ENCODE results near the gene LRBA. TPM values are rescaled to one million over a fixed set of nuclear protein-coding genes. Genes with fewer than 3 reads are reported as not detected.
"Not testable (repeated sequence)": the region's sequence is repeated elsewhere in the genome, so short reads cannot be mapped to it uniquely, and the experiment has no call there.

Gene LRBA
- total RNA-seq, 1 experiment from 2014 or later: 23.0 TPM

DNA sequence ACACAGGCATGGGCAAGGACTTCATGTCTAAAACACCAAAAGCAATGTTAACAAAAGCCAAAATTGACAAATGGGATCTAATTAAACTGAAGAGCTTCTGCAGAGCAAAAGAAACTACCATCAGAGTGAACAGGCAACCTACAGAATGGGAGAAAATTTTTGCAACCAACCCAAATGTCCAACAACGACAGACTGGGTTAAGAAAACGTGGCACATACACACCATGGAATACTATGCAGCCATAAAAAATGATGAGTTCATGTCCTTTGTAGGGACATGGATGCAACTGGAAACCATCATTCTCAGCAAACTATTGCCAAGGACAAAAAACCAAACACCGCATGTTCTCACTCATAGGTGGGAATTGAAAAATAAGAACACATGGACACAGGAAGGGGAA is 507.4 kb downstream of the LRBA start:
- DNase-seq (ENCODE audit: low read depth): not testable (repeated sequence)

- DNase-seq (ENCODE audit: low read depth): no peak
Observed at GRCh38 chr4:150501983-150502382, 513.1 kb downstream of the LRBA start.

DNA sequence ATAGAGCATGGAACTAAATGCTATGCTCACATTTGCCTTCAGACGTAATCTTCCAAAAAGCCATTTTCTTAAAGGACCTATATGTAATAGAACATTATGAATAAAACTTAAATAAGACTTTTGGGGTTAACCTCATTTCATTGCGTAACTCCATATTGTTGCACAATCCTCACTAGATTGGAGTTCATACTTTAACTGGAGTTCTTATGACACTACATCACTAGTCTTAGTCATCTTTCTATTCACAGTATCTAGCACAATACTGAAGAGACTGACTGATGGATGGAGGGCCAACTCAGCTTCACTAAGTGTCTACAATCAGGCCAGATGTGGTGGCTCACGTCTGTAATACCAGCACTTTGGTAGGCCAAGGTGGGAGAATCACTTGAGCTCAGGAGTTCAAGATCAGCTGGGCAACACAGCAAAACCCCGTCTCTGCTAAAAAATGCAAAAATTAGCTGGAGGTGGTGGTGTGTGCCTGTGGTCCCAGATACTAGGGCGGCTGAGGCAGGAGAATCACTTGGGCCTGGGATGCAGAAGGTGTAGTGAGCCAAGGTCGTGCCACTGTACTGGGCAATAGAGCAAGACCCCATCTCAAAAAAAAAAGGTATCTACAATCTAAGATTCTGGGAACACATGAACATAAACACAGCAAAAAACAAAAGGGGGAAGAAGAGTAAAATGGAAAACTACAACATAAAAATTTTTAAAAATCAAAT is 513.9 kb downstream of the LRBA start:
- DNase-seq (ENCODE audit: low read depth): peak; percentile 72

DNA sequence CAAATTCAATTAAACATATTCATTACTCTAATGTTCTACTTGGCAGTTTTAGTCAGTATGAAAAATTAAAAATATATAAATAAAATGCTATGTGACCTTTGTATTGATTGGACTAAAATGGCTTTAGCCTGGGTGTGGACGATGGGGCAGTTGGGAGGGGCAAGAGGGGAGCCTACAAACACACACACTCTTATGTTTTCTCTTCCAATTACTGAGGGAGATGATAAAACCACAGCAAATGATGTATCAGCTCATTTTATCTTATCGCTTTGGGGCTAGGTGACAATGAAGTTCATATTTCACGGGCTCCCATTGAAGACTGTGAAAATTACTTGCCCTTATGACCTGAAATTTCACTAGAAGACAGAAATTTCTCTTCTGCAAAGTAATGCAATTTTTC is 517.5 kb downstream of the LRBA start:
- DNase-seq (ENCODE audit: low read depth): no peak

DNA sequence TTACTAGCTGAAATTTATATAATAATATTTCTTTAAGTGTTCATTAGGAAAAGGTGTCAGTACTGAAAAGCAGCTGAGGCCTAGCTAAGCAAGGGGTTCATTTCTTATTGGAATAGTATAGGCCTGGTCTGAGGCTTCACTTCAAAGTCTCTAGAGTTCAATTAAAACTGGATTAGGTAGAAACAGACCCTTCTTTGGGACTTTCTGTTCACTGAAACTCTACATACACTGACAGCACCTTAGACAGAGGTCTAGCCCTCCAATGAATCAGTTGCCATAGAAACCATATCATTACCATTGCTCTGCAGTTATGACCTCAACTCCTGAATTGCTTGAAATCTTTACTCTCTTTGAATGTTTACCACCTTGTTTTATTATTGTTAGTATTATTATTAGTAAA is 519.5 kb downstream of the LRBA start:
- DNase-seq (ENCODE audit: low read depth): no peak

DNA sequence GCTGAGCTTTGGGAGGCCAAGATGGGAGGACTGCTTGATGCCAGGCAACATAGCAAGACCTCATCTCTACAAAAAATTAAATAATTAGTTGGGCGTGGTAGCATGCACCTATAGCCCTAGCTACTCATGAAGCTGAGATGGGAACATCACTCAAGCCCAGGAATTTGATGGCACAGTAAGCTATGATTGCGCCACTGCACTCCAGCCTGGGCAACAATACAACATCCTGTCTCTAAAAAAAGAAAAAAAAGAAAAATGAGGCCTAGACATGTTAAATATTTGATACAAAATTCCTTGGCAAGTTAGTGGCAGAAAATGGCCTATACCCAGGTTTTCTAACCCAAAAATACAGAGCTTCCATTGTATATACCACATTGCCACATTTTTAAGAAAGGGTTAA is 521.2 kb downstream of the LRBA start:
- DNase-seq (ENCODE audit: low read depth): peak; percentile 53

DNA sequence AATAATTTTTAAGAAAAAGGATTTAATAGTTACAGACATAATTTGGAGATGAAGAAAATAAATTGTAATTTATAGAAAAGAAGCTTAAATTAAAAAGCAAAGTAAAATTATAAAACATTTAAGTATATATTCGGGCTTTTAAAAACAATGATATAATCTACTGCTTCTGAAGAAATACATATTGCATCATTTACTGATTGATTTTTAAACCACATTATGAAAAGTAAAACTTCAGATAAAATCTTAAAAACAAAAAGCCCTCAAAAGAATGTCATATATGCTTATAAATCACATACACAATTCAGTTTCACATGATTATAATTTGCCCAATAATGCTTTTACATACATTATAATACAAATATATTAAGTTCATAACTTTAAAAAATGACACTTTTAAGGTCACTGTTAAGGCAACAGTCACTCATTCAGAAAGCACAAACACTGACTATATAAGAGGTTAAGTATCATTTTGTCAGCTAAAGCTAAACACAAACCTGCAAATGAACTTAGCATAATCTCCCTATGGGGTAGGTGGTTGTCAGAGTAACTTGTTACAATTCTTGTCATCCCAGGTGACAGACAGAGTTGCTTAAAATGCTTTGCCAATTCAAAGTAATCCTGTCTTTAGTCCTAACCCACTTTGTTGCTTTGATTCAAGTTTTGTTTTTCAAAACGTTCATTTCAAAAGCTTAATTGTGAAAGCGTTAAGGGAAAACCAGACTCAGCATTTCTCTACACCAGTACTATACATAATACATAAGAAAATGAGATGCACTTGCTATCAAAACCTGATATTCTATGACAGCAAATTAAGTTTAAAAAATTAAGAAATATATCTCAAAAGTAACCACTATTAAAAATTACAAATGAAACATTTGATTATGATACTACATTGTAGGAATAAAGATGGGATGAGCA is 523.7 kb downstream of the LRBA start:
- no peak for DNase-seq (ENCODE audit: low read depth)

GRCh38 chr4:150482581-150482980 is 532.5 kb downstream of the LRBA start:
- DNase-seq (ENCODE audit: low read depth): no peak

- no peak for DNase-seq (ENCODE audit: low read depth)
Observed at GRCh38 chr4:150479657-150480056, 535.4 kb downstream of the LRBA start.

- DNase-seq (ENCODE audit: low read depth): no peak
Observed at GRCh38 chr4:150477869-150478268, 537.2 kb downstream of the LRBA start.

DNA sequence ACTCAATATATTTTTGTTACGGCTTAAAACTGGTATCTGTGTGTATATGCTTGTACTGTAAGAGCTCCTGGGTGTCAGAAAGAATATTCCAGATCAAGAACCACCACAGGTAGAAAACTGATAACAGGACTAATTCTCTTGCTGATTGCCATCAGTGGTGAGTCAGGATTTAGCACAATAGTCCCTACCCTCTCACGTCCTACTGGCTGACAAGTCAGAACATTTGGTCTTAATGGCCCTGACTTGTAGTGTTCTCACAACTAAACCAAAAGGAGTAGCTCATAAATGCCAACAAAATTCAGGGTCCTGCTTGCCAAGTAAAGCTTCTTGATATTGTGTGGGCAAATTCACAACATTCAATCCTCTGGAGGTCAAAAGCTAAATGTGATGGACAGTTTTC is 538.3 kb downstream of the LRBA start:
- DNase-seq (ENCODE audit: low read depth): no peak

DNA sequence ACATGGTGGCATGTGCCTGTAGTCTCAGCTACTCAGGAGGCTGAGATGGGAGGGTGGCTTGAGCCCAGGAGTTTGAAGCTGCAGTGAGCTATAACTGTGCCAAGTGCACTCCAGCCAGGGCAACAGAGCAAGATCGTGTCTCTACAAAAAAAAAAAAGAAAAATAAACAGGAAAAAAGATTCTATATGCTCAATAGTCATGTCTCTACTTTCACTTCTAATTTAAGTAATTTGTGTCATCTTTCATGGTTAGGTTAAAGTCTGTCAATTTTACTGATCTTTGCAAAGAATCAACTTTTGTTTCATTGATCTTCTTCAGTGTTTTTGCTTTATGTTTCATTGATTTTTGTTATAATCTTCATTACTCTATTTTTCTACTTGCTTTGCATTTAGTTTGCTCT is 539.3 kb downstream of the LRBA start:
- no peak for DNase-seq (ENCODE audit: low read depth)

DNA sequence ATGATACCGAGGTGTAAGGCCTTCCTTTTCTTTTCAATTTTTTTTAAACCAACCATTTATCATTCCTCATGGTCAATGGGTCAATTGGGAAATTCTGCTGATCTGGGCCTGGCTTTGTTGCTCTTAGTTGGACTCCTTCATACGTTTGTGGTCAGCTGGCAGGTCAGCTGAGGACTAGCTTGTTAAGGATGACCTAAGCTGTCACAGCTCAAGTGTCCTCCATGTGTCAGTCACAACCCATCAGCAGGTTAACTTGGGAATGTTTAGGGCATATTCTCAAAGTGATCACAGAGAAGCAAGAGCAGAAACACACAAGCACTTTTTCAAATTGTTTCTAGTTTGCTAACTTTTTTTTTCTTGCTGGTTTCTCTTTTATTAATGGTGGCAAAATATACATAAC is 550.6 kb downstream of the LRBA start:
- no peak for DNase-seq (ENCODE audit: low read depth)

DNA sequence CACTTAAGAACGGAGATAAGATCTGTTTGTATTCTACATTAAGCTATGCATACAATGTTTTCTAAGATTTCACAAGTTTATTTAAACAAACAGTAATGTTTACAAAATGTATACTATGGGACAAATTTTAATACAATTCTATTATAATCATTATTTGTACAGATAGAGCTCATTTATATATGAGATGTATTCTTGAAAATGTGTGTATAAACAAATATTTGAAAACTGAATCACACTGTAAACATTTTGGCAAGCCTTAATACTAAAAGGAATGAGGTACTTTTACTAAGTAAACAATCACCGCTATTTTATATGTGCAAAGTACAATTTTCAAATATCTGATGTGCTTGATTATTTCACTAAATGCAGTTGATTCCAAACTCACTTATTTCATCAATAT is 552.3 kb downstream of the LRBA start:
- DNase-seq (ENCODE audit: low read depth): no peak

DNA sequence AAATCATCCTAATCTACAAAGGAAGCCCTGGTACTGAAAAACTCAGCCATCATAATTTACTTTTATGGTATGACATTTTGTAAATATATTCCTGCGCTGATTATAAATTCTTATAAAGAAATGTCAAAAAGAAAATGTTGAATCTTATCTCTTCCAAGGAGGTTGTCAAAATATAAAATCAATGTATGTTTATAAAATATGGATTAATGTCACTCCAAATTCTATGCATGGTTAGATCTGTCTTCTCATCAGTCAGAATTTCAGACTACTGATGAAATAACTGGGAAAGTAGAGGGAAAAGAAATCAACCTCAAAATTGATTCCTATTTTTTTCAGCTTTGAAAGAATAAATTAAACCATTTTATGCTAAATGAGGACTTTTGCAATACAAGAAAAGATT is 553.1 kb downstream of the LRBA start:
- no peak for DNase-seq (ENCODE audit: low read depth)

DNA sequence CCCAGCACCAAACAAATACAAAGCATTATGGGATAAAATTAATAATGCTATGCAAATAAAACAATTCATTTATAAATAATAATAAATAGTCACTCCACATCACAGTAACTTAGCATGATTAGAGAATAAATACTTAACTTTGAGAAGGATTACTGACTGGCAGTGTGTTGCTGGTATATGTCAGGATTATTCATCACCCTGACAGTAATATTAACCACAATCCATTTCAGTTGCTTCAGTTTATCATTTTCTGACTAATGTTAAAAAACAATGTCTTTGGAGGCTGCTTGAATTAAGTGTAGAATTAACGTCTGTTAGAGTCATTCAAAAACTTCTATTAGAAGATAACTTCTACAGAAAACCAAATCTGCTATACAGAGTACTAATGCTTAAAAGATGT is 557.3 kb downstream of the LRBA start:
- no peak for DNase-seq (ENCODE audit: low read depth)

DNA sequence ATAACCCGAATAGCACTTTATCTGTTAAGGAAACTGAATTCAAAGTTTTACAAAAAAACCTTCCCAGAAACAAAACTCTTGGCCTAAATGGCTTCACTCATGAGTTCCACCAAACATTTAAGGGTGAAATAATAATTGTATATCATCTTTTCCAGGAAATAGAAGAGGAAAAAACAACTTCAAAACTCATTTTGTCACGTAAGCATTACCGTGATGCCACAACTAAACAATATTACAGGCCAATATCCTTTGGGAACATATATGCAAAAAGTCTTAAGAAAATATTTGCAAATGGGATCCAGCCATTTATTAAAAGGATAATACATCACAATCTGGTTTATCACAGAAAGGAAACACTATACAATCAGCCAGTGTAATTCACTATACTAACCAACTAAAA is 563.2 kb downstream of the LRBA start:
- no peak for DNase-seq (ENCODE audit: low read depth)

GRCh38 chr4:150447356-150447755 is 567.7 kb downstream of the LRBA start:
- DNase-seq (ENCODE audit: low read depth): no peak

GRCh38 chr4:150439451-150439933 is 575.6 kb downstream of the LRBA start:
- DNase-seq (ENCODE audit: low read depth): no peak

GRCh38 chr4:150436598-150437370 is 578.3 kb downstream of the LRBA start:
- no peak for DNase-seq (ENCODE audit: low read depth)

- DNase-seq (ENCODE audit: low read depth): no peak
Observed at GRCh38 chr4:150431221-150431620, 583.9 kb downstream of the LRBA start.

GRCh38 chr4:150425161-150425560 is 589.9 kb downstream of the LRBA start:
- DNase-seq (ENCODE audit: low read depth): no peak
